SK-N-SH (cell line): ENCODE measurements around the gene RSKR. TPM values are rescaled to one million over a fixed set of nuclear protein-coding genes. Genes with fewer than 3 reads are reported as not detected.
A peak's percentile ranks its signal among the peaks of the same experiment; 100 is the strongest.

Source experiments
- CTCF ChIA-PET: fragments of 300-600, 350-600 bp; formaldehyde crosslinking; extraction: SDS; loops from one replicate; lab custom pipeline; 2021; lab: Yijun Ruan, JAX
- POLR2A ChIA-PET: fragments of 350-600 bp; sonication (Branson Sonifier 250); formaldehyde crosslinking; extraction: SDS; loops from one replicate; lab custom pipeline; 2020; ENCODE audit warnings: antibody characterized with exemption, inconsistent platforms; lab: Yijun Ruan, JAX
- DNase-seq: peaks from one replicate; pipeline ENCODE4 v3.0.0; 2012
- H2AFZ ChIP-seq: fragments of 200-600 bp; sonication (generic); 2 replicates; pipeline ENCODE4 v1.8.1; 2016; ENCODE audit warnings: antibody characterized with exemption, mild to moderate bottlenecking, low read depth
- H3F3A ChIP-seq: fragments of 200-600 bp; sonication (generic); replicated peaks from 2 replicates; pipeline ENCODE3; 2016; ENCODE audit warnings: antibody characterized with exemption, mild to moderate bottlenecking; ENCODE audit not compliant: insufficient read depth
- H3K27ac ChIP-seq, 2 experiments: fragments of 200-500 bp in 1 of 2; fragments of 200-600 bp in 1 of 2; sonication (Bioruptor generic) in 1 of 2; sonication (generic), shearing (Covaris generic) in 1 of 2; 2 replicates each; pipeline versions ENCODE4 v1.5.1 to v1.6.1; 2014 to 2016; ENCODE audit warnings: low read depth in 2 of 2, inconsistent platforms in 1 of 2, low read length in 1 of 2, mild to moderate bottlenecking in 1 of 2, mixed read lengths in 1 of 2
- H3K27me3 ChIP-seq: fragments of 200-600 bp; sonication (generic), shearing (Covaris generic); 2 replicates; pipeline ENCODE4 v1.6.1; 2016; ENCODE audit warnings: mixed run types; ENCODE audit not compliant: insufficient read depth
- H3K36me3 ChIP-seq, 2 experiments: fragments of 200-500 bp in 1 of 2; fragments of 200-600 bp in 1 of 2; sonication (Bioruptor generic) in 1 of 2; sonication (generic) in 1 of 2; replicated peaks in 1 of 2; 2 replicates each; pipeline versions ENCODE3 to v1.5.1; 2014 to 2016; ENCODE audit warnings: low read length in 1 of 2, mild to moderate bottlenecking in 1 of 2; ENCODE audit not compliant: insufficient read depth in 2 of 2, control insufficient read depth in 1 of 2
- H3K4me1 ChIP-seq, 2 experiments: fragments of 200-500 bp in 1 of 2; fragments of 200-600 bp in 1 of 2; sonication (Bioruptor generic) in 1 of 2; sonication (generic), shearing (Covaris generic) in 1 of 2; 2 replicates each; pipeline versions ENCODE4 v1.5.1 to v1.6.1; 2014 to 2016; ENCODE audit warnings: low read depth in 1 of 2, low read length in 1 of 2, mixed run types in 1 of 2; ENCODE audit not compliant: insufficient read depth in 2 of 2, control insufficient read depth in 1 of 2
- H3K4me2 ChIP-seq: fragments of 200-600 bp; sonication (generic), shearing (Covaris generic); 2 replicates; pipeline ENCODE4 v1.6.1; 2017; ENCODE audit warnings: mixed run types
- H3K4me3 ChIP-seq, 2 experiments: fragments of 200-500 bp in 1 of 2; fragments of 200-600 bp in 1 of 2; sonication (Bioruptor generic) in 1 of 2; sonication (generic), shearing (Covaris generic) in 1 of 2; 2 replicates each; pipeline versions ENCODE4 v1.5.1 to v1.8.1; 2014 to 2016; ENCODE audit warnings: low read depth in 2 of 2, inconsistent platforms in 1 of 2, low read length in 1 of 2, mild to moderate bottlenecking in 1 of 2, mixed read lengths in 1 of 2, moderate library complexity in 1 of 2
- H3K79me2 ChIP-seq: fragments of 200-600 bp; sonication (generic); 2 replicates; pipeline ENCODE4 v1.8.1; 2017; ENCODE audit warnings: mild to moderate bottlenecking; ENCODE audit not compliant: insufficient read depth
- H3K9ac ChIP-seq: fragments of 200-600 bp; sonication (generic); 2 replicates; pipeline ENCODE4 v1.6.1; 2017; ENCODE audit warnings: mixed run types
- H3K9me2 ChIP-seq: fragments of 200-600 bp; sonication (generic); 2 replicates; pipeline ENCODE4 v1.6.1; 2017; ENCODE audit warnings: mixed run types
- H3K9me3 ChIP-seq: fragments of 200-600 bp; sonication (generic); 2 replicates; pipeline ENCODE4 v1.6.1; 2017; ENCODE audit warnings: mixed run types, mild to moderate bottlenecking, moderate library complexity
- H4K20me1 ChIP-seq: fragments of 200-600 bp; sonication (generic); 2 replicates; pipeline ENCODE4 v1.6.1; 2017; ENCODE audit warnings: mild to moderate bottlenecking, mixed run types; ENCODE audit not compliant: insufficient read depth
- CHD2 ChIP-seq: fragments of 150-350 bp; IDR thresholded peaks from 2 replicates; pipeline ENCODE4 v1.6.1; 2018; ENCODE audit warnings: low read length; ENCODE audit not compliant: partially characterized antibody
- ELF1 ChIP-seq: IDR thresholded peaks from 2 replicates; pipeline ENCODE4 v1.4.0; 2012
- GABPA ChIP-seq: IDR thresholded peaks from 2 replicates; pipeline ENCODE4 v1.4.0; 2012; ENCODE audit warnings: low read depth, mild to moderate bottlenecking
- JUND ChIP-seq: IDR thresholded peaks from 2 replicates; pipeline ENCODE4 v1.4.0; 2012
- MEF2A ChIP-seq: IDR thresholded peaks from 2 replicates; pipeline ENCODE4 v1.4.0; 2012; ENCODE audit warnings: low read depth, borderline replicate concordance
- POLR2AphosphoS5 ChIP-seq: IDR thresholded peaks from 2 replicates; pipeline ENCODE4 v1.6.1; 2012; ENCODE audit warnings: low read depth, low read length
- RCOR1 ChIP-seq: fragments of 150-350 bp; IDR thresholded peaks from 2 replicates; pipeline ENCODE4 v1.6.1; 2017; ENCODE audit warnings: antibody characterized with exemption, low read length
- TAF1 ChIP-seq: IDR thresholded peaks from 2 replicates; pipeline ENCODE4 v1.6.1; 2012; ENCODE audit warnings: low read depth, mild to moderate bottlenecking, low read length, moderate library complexity, borderline replicate concordance
- TEAD4 ChIP-seq: IDR thresholded peaks from 2 replicates; pipeline ENCODE4 v1.4.0; 2012; ENCODE audit warnings: mild to moderate bottlenecking, borderline replicate concordance; ENCODE audit not compliant: insufficient read depth
- YY1 ChIP-seq: IDR thresholded peaks from 2 replicates; pipeline ENCODE4 v1.4.0; 2012; ENCODE audit warnings: low read depth, mild to moderate bottlenecking
- WGBS: methylation state at CpG from one replicate; pipeline ENCODE4 v1.1.6; 2017; ENCODE audit warnings: low lambda C conversion rate; 5-methylcytosine and 5-hydroxymethylcytosine counted together
- polyA plus RNA-seq, 3 experiments: library from polyadenylated mRNA; depleted of rRNA; stranded (reverse); fragments of >200 nt; gene quantifications; 2 replicates each; pipeline ENCODE4 v1.2.3, GENCODE V29; 2012
- TF ChIP-seq, protein P1 (sequence below): IDR thresholded peaks from 2 replicates; pipeline ENCODE4; 2012

Gene RSKR
- polyA plus RNA-seq, 1 of the 3 experiments (the other 2 are of a cell fraction): 7.9 TPM

DNA sequence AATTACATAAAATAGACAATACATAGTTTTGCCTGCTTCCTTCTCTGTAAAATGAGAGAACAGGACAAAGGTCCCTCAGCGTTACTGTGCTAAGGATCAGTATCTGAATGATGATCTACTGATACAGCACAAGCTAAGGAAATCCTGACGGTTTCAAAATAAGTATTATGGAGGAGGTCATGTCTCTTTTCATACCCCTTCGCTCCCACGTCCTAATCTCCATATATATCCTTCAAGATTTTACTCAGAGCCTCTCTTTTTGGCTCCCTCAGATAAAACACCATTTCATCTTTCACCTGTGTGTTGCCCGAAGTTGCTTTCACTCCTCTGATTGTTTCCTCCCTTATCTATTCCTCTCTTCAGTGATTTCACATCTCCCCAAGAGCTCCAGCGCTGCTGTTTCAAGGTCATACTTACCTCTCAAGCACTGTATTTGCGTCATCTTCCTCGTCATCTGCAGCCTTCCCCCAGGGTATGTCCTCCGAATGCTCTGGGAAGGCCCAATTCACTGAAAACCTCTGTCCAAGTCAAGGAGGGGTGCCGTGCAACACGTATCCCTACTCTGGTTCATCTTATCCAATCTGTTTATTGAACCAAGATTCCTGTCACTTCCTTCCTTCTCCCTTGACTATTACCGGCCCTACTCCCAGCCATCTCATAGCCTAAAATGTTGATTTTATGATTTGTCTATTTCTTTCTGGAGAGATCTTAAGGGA lies 32.2 kb upstream of the RSKR start:
- no peak for TF ChIP-seq YY1
- TF ChIP-seq TEAD4: no peak
- TF ChIP-seq POLR2AphosphoS5: no peak
- TF ChIP-seq, protein P1, sequence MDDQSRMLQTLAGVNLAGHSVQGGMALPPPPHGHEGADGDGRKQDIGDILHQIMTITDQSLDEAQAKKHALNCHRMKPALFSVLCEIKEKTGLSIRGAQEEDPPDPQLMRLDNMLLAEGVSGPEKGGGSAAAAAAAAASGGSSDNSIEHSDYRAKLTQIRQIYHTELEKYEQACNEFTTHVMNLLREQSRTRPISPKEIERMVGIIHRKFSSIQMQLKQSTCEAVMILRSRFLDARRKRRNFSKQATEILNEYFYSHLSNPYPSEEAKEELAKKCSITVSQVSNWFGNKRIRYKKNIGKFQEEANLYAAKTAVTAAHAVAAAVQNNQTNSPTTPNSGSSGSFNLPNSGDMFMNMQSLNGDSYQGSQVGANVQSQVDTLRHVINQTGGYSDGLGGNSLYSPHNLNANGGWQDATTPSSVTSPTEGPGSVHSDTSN: no peak
- no peak for TF ChIP-seq ELF1
- TF ChIP-seq MEF2A: no peak
- peak overlapping the region; percentile 72; the same call in 1 of the 2 replicates for H3K9ac ChIP-seq
- ChIA-PET POLR2A (interaction anchor here (0.9 to 1.6 kb wide), 2 partner anchors 15 to 64 kb away, joined by 3 to 7 read pairs; partner anchors contain the start of genes SDF2 and SUPT6H), CTCF (interaction anchor here (0.5 to 4.1 kb wide), 17 partner anchors 10 to 409 kb away, joined by 3 to 50 read pairs (median 4); partner anchors contain the start of genes RPL23A, SDF2 and SUPT6H)
- no peaks in the 10 kb centered on the region for H3K9me2 ChIP-seq
- peaks cover 9% of the 10 kb centered on the region for H4K20me1 ChIP-seq
- DNase-seq: no peak
- peak overlapping the region; percentile 97 for H3K4me2 ChIP-seq
- H3K27ac ChIP-seq: peak overlapping the region; percentile 60 to 85
- peaks cover 6 to 14% of the 10 kb centered on the region in 2 experiments; a peak in 3 of 4 replicates for H3K4me1 ChIP-seq
- H3F3A ChIP-seq: peaks cover 35% of the 10 kb centered on the region
- H2AFZ ChIP-seq: peak overlapping the region; percentile 74; the same call in 1 of the 2 replicates
- H3K36me3 ChIP-seq: peaks cover 30 to 38% of the 10 kb centered on the region in 2 experiments
- no peaks in the 10 kb centered on the region for H3K27me3 ChIP-seq
- H3K9me3 ChIP-seq: no peaks in the 10 kb centered on the region
- 84% methylated on average over 12 of the region's 12 CpGs for WGBS
- peaks cover 49% of the 10 kb centered on the region for H3K79me2 ChIP-seq
- H3K4me3 ChIP-seq: peak overlapping the region in 1 of 2 experiments; percentile 67; a peak in 1 of 4 replicates

GRCh38 chr17:28645576-28645939 lies 31.6 kb upstream of the RSKR start:
- no peak for DNase-seq
- H3K36me3 ChIP-seq: peaks cover 32 to 44% of the 10 kb centered on the region in 2 experiments
- TF ChIP-seq TEAD4 (no peak), TAF1 (no peak), RCOR1 (no peak), CHD2 (no peak), GABPA (no peak), JUND (no peak)
- CTCF ChIA-PET: interaction anchor here (0.5 to 4.1 kb wide), 16 partner anchors 11 to 410 kb away, joined by 3 to 50 read pairs (median 4); partner anchors contain the start of genes NEK8, SDF2, SUPT6H and TLCD1
- H3K4me3 ChIP-seq: peak overlapping the region; percentile 67 to 95
- peaks cover 55% of the 10 kb centered on the region for H3K79me2 ChIP-seq
- H3K4me1 ChIP-seq: peaks cover 6 to 14% of the 10 kb centered on the region in 2 experiments; a peak in 3 of 4 replicates
- peak overlapping the region; percentile 60 to 85 for H3K27ac ChIP-seq
- POLR2A ChIA-PET: interaction anchor here (0.9 to 1.7 kb wide), 4 partner anchors 11 to 74 kb away, joined by 3 to 7 read pairs (median 5); partner anchors contain the start of genes RPL23A, SDF2 and SUPT6H
- peaks cover 35% of the 10 kb centered on the region for H3F3A ChIP-seq
- H3K4me2 ChIP-seq: peak overlapping the region; percentile 97
- peaks cover 9% of the 10 kb centered on the region for H4K20me1 ChIP-seq
- H3K9ac ChIP-seq: peak overlapping the region; percentile 72
- peak overlapping the region; percentile 74 for H2AFZ ChIP-seq
- no peaks in the 10 kb centered on the region for H3K9me2 ChIP-seq
- no peaks in the 10 kb centered on the region for H3K27me3 ChIP-seq
- H3K9me3 ChIP-seq: no peaks in the 10 kb centered on the region
- WGBS: 51% methylated on average over 8 of the region's 8 CpGs
